Measurements from ENCODE around the gene SPOCK1. TPM values are rescaled to one million over a fixed set of nuclear protein-coding genes. Genes with fewer than 3 reads are reported as not detected.

The SPOCK1 gene
- total RNA-seq, 1 donor: 54.8 TPM

- no peak overlapping the region for H3K4me3 ChIP-seq (ENCODE audit: low read depth, low read length)
- TF ChIP-seq CTCF (IDR thresholded peaks at IDR 0.05; ENCODE audit: insufficient read depth, low read depth, low read length): no peak
- DNase-seq (ENCODE audit: low read depth): no peak
Observed at GRCh38 chr5:137199201-137199600, 299.9 kb downstream of the SPOCK1 start.

GRCh38 chr5:137195483-137195882 lies 303.6 kb downstream of the SPOCK1 start:
- H3K4me3 ChIP-seq (ENCODE audit: low read depth, low read length): no peak overlapping the region
- no peak for DNase-seq (ENCODE audit: low read depth)
- no peak for TF ChIP-seq CTCF (IDR thresholded peaks at IDR 0.05; ENCODE audit: insufficient read depth, low read depth, low read length)

DNA sequence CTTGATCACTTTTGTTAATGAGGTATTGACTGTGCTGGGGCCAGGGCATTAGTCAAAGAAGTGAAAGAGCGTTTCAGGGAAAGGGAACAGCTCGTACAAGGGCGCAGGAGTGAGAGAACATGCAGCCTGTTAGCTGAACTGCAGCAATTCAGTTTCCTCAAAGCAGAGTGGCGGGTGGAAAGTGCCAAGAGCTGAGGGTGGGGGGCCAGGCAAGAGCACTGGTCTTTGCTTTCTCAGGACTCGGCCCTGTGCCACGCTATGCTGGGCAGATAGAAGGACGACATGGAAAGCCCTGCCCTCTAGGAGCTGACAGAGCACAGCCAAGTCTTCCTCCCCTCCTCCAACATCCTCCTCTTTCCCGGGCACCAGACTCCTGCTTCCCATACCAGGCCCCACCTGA lies 304.8 kb downstream of the SPOCK1 start:
- no peak for TF ChIP-seq CTCF (IDR thresholded peaks at IDR 0.05; ENCODE audit: insufficient read depth, low read depth, low read length)
- H3K4me3 ChIP-seq (ENCODE audit: low read depth, low read length): no peak overlapping the region
- DNase-seq (ENCODE audit: low read depth): no peak

DNA sequence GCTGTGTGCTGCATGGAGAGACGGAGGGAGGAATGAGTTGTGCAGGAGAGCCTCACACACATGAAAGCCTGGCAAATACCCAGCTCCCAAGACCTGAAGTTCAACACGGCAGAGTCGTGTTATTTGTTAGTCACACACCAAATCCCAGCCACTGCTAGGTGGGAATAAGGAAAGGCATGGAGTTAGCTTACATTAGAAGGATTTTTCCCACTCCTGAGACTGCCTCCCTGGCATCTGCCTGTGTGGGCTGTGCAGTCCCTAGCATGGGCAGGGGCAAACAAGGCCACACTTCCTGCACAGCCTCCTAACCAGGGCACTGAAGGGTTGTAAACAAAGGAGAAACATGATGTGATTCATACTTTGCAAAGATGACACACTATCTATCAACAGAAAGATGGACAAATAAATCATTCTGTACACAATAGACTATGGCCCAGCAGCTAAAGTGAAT lies 306.8 kb downstream of the SPOCK1 start:
- no peak overlapping the region for H3K4me3 ChIP-seq (ENCODE audit: low read depth, low read length)
- TF ChIP-seq CTCF (IDR thresholded peaks at IDR 0.05; ENCODE audit: insufficient read depth, low read depth, low read length): no peak
- DNase-seq (ENCODE audit: low read depth): peak; percentile 75

DNA sequence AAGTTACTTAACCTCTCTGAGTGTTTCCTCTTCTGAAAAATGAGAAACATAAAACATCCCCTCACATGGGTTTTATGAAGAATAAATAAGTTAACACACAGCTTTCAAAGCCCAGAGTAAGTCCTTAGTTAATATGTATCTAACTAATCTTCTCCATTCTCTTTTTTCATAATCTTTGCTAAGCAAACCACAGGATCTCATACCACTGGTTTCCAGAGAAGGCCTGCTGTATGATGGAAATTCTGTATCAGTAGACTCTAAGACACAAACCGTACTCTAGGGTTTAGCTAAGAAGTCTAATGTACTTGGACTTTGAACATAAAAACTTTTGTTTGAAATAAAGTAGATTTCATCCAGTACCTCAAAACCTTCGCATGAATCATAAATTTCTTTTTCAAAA lies 307.9 kb downstream of the SPOCK1 start:
- H3K4me3 ChIP-seq (ENCODE audit: low read depth, low read length): no peak overlapping the region
- DNase-seq (ENCODE audit: low read depth): peak; percentile 19
- TF ChIP-seq CTCF (IDR thresholded peaks at IDR 0.05; ENCODE audit: insufficient read depth, low read depth, low read length): no peak

- DNase-seq (ENCODE audit: low read depth): peak; percentile 16
- H3K4me3 ChIP-seq (ENCODE audit: low read depth, low read length): no peak overlapping the region
- TF ChIP-seq CTCF (IDR thresholded peaks at IDR 0.05; ENCODE audit: insufficient read depth, low read depth, low read length): no peak
Observed at GRCh38 chr5:137190441-137190840, 308.7 kb downstream of the SPOCK1 start.

DNA sequence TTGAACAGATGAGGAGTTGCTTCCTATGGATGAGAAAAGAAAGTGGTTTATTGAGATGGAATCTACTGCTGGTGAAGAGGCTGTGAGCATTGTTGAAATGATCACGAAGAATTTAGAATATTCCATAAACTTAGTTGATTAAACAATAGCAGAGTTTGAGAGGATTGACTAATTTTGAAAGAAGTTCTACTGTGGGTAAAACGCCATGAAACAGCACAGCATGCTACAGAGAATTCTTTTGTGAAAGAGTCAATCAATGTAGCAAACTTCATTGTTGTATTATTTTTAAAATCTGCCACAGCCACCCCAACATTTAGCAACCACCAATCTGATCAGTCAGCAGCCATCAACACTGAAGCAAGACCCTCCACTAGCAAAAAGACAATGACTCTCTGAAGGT lies 309.1 kb downstream of the SPOCK1 start:
- no peak for TF ChIP-seq CTCF (IDR thresholded peaks at IDR 0.05; ENCODE audit: insufficient read depth, low read depth, low read length)
- no peak overlapping the region for H3K4me3 ChIP-seq (ENCODE audit: low read depth, low read length)
- no peak for DNase-seq (ENCODE audit: low read depth)

Data from fibroblast of villous mesenchyme (primary cell).